ENCODE data around the gene AHRR. TPM values are rescaled to one million over a fixed set of nuclear protein-coding genes. Genes with fewer than 3 reads are reported as not detected.

The AHRR gene
- total RNA-seq, 1 donor from 2014 or later: 6.1 TPM

DNA sequence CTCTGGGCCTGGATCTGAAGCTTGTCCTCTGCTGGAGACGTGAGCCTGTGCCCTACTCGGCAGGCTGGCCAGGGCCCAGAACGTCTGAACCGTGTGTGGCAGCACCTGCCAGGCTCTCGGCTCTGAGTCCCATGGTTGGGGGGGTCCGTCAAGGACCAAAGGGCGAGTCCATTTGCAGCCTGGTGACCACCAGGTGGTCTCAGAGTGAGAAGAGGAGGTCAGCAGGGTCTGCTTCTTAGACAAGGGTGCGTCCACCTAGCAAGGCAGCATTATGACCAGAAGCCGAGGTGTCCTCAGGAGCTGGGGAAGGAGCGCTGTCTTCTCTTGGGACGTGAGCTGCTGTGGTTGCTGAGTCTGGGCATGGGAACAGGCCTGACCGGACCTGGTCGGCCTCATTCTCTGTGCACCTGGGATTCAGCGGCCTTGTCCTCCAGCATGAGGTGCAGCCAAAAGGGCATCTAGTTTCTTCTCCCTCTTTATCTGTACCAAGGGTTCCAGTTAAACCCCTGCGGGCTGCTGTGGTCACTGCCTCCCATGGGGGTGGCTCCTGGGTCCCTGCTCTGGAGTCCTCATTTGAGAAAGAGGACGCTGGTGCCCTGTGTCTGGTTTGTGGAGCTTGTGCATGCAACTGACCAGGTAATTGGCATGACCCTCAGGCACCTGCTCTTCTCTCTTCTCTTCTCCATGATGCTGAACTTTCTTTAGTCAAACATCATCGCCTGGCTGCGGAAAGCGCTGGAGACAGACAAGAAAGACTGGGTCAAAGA is 135.9 kb downstream of the AHRR start:
- ChIA-PET CTCF (interaction anchor here (1.2 kb wide), 1 partner anchor 11 kb away, joined by 3 read pairs; no protein-coding TSS in a partner anchor), POLR2A (no interaction called here)
- TF ChIP-seq, protein P1, sequence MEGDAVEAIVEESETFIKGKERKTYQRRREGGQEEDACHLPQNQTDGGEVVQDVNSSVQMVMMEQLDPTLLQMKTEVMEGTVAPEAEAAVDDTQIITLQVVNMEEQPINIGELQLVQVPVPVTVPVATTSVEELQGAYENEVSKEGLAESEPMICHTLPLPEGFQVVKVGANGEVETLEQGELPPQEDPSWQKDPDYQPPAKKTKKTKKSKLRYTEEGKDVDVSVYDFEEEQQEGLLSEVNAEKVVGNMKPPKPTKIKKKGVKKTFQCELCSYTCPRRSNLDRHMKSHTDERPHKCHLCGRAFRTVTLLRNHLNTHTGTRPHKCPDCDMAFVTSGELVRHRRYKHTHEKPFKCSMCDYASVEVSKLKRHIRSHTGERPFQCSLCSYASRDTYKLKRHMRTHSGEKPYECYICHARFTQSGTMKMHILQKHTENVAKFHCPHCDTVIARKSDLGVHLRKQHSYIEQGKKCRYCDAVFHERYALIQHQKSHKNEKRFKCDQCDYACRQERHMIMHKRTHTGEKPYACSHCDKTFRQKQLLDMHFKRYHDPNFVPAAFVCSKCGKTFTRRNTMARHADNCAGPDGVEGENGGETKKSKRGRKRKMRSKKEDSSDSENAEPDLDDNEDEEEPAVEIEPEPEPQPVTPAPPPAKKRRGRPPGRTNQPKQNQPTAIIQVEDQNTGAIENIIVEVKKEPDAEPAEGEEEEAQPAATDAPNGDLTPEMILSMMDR (IDR thresholded peaks at IDR 0.05): no peak
- H3K27me3 Mint-ChIP-seq: no peaks in the 10 kb centered on the region
- H3K4me3 Mint-ChIP-seq: no peak overlapping the region
- no peak overlapping the region for H3K27ac Mint-ChIP-seq
- DNase-seq (peak; percentile 4), ATAC-seq (ENCODE audit: low read depth) (no peak)
- peaks cover 4% of the 10 kb centered on the region for H3K9me3 Mint-ChIP-seq
- intact Hi-C loops (cut with micrococcal nuclease): no loop called here
- peaks cover 16% of the 10 kb centered on the region for H3K4me1 Mint-ChIP-seq
- H3K36me3 Mint-ChIP-seq (ENCODE audit: low read depth): peaks cover 88% of the 10 kb centered on the region

DNA sequence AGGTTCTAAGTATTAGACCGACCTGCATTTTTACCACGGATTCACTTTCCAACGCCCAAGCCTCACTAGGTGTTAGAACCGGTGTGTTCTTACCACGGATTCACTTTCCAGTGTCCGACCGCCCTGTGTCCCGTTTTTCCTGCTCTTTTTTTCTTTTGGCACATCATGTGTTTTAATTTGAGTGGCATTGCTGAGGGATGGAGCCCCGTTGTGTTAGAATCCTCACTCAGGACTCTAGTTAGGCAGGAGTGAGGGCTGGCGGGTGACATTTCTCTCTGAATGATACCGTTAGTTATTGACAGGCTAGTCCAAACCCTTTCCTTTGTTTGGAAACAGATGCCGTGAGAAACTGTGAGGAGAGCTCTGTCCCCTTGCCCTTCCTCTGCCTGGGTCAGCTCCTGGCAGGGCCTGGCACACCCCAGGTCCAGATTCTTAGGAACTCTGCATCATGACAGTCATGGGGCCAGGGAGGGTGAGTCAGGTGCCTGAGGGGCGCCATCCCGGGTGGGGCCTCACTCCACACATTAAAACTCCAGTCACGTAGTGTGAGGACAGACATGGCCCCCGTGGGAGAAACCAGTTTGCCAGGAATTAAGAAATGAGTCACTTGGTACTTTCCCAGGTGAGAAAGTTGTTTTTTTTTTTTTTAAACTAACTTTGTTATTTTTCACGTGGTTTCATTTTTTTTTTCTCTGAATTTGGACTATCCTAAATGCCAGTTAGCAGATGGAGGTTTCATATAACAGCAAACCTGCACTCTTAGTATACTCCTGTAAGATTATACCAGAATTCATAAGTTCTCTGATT is 137.2 kb downstream of the AHRR start:
- CTCF ChIA-PET: interaction anchor here (1.2 kb wide), 1 partner anchor 12 kb away, joined by 3 read pairs; no protein-coding TSS in a partner anchor
- intact Hi-C loops (cut with micrococcal nuclease): no loop called here
- DNase-seq (no peak), ATAC-seq (ENCODE audit: low read depth) (peak; percentile 64)
- H3K36me3 Mint-ChIP-seq (ENCODE audit: low read depth): peaks cover 82% of the 10 kb centered on the region
- H3K27me3 Mint-ChIP-seq: no peaks in the 10 kb centered on the region
- TF ChIP-seq, protein P1 (IDR thresholded peaks at IDR 0.05): no peak
- POLR2A ChIA-PET: no interaction called here
- H3K4me3 Mint-ChIP-seq: no peak overlapping the region
- peak overlapping the region; percentile 62 for H3K27ac Mint-ChIP-seq
- peaks cover 20% of the 10 kb centered on the region for H3K4me1 Mint-ChIP-seq
- H3K9me3 Mint-ChIP-seq: no peaks in the 10 kb centered on the region

DNA sequence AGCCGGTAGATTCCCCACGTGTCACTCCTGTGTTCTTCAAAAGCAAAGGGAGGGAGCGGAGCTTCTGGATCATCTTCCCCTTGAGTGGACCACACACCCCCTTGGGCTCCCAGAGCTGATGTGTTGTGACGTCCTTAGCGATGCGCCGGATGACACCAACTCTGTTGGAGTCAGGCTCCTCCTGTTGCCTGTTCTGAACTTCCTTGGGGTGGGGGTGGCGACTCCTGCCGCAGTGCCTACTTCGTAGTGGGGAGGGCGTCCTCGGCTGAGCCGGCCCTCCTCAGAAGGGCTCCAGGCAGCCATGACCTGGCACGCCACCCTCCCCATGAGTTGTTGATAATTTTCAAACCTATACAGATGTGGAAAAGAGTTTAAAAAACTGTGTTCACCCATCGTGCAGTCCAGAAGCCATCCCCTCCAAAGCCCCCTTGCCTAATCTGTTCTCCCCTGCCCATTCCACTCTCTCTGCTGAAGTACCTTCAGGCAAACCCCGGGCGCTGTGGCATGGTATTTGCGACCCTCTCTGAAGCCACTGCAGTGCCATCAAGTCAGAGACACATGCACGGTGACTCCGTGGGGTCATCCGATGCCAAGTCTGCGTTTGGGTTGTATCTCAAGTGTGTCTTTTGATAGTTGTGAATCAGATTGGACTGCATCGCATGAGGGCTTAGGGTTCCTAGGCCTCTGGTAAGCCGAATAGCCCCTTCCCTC is 138.2 kb downstream of the AHRR start:
- intact Hi-C loops (cut with micrococcal nuclease): no loop called here
- Mint-ChIP-seq H3K9me3 (no peaks in the 10 kb centered on the region), H3K4me3 (no peak overlapping the region), H3K36me3 (ENCODE audit: low read depth) (peaks cover 78% of the 10 kb centered on the region), H3K27me3 (no peaks in the 10 kb centered on the region), H3K4me1 (peaks cover 30% of the 10 kb centered on the region), H3K27ac (peak overlapping the region; percentile 41)
- ATAC-seq (ENCODE audit: low read depth) (no peak), DNase-seq (peak; percentile 15)
- TF ChIP-seq, protein P1 (IDR thresholded peaks at IDR 0.05): no peak
- POLR2A ChIA-PET: no interaction called here
- CTCF ChIA-PET: no interaction called here

DNA sequence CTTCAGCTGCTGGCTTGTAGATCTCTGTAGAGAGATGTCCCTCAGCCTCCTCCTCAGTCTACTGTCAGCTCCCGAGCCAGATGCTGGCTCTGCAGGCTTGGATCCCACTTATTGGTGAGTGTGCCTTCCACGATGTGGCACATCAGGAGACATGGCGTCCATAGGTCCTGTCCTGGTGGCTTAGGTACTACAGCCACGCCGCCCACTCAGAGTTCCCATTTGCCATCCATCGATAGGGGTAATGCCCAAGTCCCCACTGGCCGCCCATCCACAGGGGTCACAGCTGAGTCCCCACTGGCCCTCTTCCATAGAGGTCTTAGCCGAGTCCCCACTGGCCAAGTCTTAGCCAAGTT is 138.7 kb downstream of the AHRR start:
- H3K36me3 Mint-ChIP-seq (ENCODE audit: low read depth): peaks cover 73% of the 10 kb centered on the region
- no peaks in the 10 kb centered on the region for H3K9me3 Mint-ChIP-seq
- ATAC-seq (ENCODE audit: low read depth) (no peak), DNase-seq (no peak)
- TF ChIP-seq, protein P1 (IDR thresholded peaks at IDR 0.05): no peak
- peaks cover 32% of the 10 kb centered on the region for H3K4me1 Mint-ChIP-seq
- H3K27me3 Mint-ChIP-seq: no peaks in the 10 kb centered on the region
- no peak overlapping the region for H3K27ac Mint-ChIP-seq
- H3K4me3 Mint-ChIP-seq: no peak overlapping the region
- intact Hi-C loops (cut with micrococcal nuclease): no loop called here
- CTCF ChIA-PET: no interaction called here
- POLR2A ChIA-PET: no interaction called here

All from activated B cell treated with CpG ODN at 0.5 μM for 24 hours (primary cell).